Glomerular visceral epithelial cell (primary cell): ENCODE measurements around the gene RPL18A.
A peak's percentile ranks its signal among the peaks of the same experiment; 100 is the strongest.

Source experiments
- DNase-seq: peaks from one replicate; pipeline ENCODE4 v3.0.0-alpha.2; 2016; ENCODE audit errors: extremely low spot score

RPL18A gene

GRCh38 chr19:17841810-17842662 lies 17.7 kb upstream of the RPL18A start:
- DNase-seq: peak; percentile 51

- no peak for DNase-seq
These were observed 16.9 kb upstream of the RPL18A start for GRCh38 chr19:17842663-17843291.

- no peak for DNase-seq
These were observed 16.4 kb upstream of the RPL18A start for GRCh38 chr19:17843292-17843827.

GRCh38 chr19:17843908-17844490 lies 15.7 kb upstream of the RPL18A start:
- DNase-seq: no peak

- DNase-seq: no peak
These were observed 13.6 kb upstream of the RPL18A start for GRCh38 chr19:17846146-17846545.

- DNase-seq: no peak
These were observed 12.0 kb upstream of the RPL18A start, which contains the start of gene JAK3 for GRCh38 chr19:17847538-17848366. TSS of gene JAK3 (minus strand) at chr19:17847982. CDS start at chr19:17844417, 3,565 bp downstream.

- no peak for DNase-seq
These were observed 11.0 kb upstream of the RPL18A start for GRCh38 chr19:17848595-17849292.

GRCh38 chr19:17854061-17854460 lies 5.6 kb upstream of the RPL18A start:
- no peak for DNase-seq

GRCh38 chr19:17855280-17856152 lies 4.2 kb upstream of the RPL18A start:
- DNase-seq: peak; percentile 80

- no peak for DNase-seq
These were observed 752 bp downstream of the RPL18A start for GRCh38 chr19:17860331-17860992.

GRCh38 chr19:17860993-17861360 lies 1.3 kb downstream of the RPL18A start:
- DNase-seq: no peak

GRCh38 chr19:17861542-17862402 lies 2.1 kb downstream of the RPL18A start:
- no peak for DNase-seq

- DNase-seq: no peak
These were observed 3.2 kb downstream of the RPL18A start for GRCh38 chr19:17862711-17863519.

- no peak for DNase-seq
These were observed 3.9 kb downstream of the RPL18A start for GRCh38 chr19:17863520-17864182.

GRCh38 chr19:17865364-17866311 lies 5.9 kb downstream of the RPL18A start:
- no peak for DNase-seq
